ENCODE data around the gene NPNT.
"Not testable (repeated sequence)": the region's sequence is repeated elsewhere in the genome, so short reads cannot be mapped to it uniquely, and the experiment has no call there.

The NPNT gene

DNA sequence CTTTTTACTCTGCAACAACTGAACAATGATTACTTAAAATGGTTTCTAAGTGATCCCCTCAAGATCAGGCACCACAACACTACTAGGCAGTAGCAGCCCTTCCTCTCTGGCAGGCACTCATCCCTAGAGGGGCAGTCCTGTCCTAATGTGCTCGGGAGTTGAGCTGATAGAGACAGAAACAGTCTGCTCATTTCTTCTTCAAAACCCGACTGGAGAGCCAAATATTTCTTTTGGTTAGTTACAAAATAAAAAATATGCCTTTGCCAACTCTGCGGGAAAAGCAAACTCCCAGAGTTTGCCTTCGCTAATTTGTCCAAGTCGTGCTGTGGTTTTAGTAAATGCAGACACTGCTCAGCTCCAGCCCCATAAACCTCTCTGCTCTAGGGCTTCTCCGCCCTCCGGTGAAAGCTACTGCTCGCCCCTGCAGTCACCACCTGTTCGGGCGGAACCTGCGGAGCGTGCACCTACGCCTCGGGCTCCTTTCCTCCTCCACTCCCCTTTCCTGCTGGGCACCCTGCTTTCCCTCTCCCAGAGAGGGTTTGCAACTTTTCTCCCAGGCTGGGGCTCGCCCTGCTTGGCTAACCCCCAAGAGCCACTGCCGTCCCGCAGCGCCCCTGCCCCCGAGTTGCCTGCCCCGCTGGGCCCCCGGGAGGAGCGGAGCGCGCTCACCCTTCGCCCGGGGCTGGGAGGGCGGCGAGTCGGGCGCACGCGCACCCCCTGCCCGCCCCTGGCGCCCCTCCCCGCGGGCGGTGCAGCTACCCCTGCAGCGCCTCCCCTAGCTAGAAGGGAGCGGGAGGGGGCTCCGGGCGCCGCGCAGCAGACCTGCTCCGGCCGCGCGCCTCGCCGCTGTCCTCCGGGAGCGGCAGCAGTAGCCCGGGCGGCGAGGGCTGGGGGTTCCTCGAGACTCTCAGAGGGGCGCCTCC lies at the start of gene NPNT:
NPNT (plus strand) TSS at position 812 of the 923 bp plus-strand sequence. CDS start 182 bp downstream, outside the sequence.
- DNase-seq: peak; percentile 44

GRCh38 chr4:105845559-105845958 lies 49.7 kb upstream of the NPNT start:
- no peak for DNase-seq

GRCh38 chr4:105848359-105848758 lies 46.9 kb upstream of the NPNT start:
- DNase-seq: not testable (repeated sequence)

GRCh38 chr4:105851196-105851595 lies 44.1 kb upstream of the NPNT start:
- DNase-seq: no peak

- not testable (repeated sequence) for DNase-seq
Measured at GRCh38 chr4:105852230-105852629, 43.0 kb upstream of the NPNT start.

GRCh38 chr4:105858466-105859040 lies 36.7 kb upstream of the NPNT start:
- DNase-seq: no peak

- DNase-seq: no peak
Measured at GRCh38 chr4:105859233-105859632, 36.0 kb upstream of the NPNT start.

GRCh38 chr4:105870963-105871362 lies 24.3 kb upstream of the NPNT start:
- no peak for DNase-seq

GRCh38 chr4:105871997-105872396 lies 23.3 kb upstream of the NPNT start:
- no peak for DNase-seq

DNA sequence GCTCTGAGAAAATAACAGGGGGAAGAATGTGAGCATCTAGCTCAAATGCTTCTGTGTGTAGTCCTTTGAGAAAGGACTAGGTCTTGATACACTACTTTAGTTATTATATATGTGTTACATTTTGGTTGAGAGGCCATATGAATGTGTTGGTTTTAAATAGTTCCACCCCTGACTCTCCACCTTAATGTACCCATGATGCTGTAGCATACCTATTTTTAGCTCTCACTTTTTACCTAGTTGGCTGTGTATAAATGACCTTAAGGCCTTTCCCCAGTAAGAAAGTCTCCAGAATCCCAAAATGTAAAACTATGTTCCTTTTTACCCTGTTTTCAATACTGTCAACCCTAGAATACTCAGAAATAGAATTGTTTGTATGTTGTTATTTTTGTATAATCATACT lies 20.0 kb upstream of the NPNT start:
- no peak for DNase-seq

GRCh38 chr4:105878668-105879067 lies 16.6 kb upstream of the NPNT start:
- no peak for DNase-seq

DNA sequence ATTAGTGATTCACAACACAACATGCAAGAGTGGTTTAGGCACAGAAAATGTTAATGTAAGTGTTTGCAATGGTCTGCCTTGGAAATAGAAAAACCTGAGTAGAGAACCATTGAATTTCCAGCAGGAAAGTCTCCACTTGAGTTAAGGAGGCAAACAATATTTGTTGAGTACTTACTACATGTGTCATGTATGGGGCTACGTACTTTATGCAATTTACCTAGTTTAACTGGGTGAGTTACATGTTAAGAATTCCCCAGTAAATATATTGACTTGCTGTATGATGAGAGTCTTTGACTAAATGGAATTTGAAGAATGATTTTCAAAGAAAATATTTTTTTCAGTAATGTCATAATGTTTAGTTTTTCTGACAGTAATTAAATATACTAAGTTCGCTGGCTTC lies 7.8 kb upstream of the NPNT start:
- no peak for DNase-seq

DNA sequence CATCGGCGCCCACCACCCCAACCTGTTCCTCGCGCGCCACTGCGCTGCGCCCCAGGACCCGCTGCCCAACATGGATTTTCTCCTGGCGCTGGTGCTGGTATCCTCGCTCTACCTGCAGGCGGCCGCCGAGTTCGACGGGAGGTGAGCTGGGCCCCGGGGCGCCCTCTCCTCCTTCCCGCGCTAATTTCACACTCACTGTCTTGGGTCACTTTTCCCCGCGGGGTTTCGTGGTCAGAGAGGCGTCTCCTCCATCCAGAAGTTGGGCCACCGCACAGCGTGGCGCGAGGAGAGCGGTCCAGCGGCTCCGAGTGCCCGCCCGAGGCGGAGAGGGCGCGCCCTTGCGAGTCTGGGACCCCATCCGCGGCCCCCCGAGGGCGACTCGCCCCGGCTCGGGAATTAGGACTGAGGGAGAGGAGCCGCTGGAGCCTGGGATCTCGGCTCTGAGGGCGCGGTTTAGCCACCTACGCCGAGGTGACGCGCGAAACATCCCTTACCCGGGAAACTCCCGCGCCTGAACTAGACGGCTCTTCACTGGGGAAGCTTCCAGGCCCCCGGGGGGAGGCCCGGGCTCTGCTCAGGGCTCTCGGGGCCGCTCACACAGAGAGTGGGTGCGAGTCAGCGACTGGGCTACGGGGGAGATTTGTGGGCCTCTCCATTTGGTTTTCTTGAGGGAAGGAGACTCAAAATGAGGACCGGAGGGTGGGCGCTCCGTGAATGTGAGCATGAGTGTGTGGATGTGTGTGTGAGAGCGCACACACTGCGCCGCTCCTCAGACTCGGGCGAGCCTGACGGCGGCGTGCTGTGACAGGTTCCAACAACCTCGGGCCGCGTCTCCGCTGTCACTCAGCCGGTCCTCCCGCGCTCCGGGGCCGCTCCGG lies 551 bp downstream of the NPNT start:
- DNase-seq: no peak

DNA sequence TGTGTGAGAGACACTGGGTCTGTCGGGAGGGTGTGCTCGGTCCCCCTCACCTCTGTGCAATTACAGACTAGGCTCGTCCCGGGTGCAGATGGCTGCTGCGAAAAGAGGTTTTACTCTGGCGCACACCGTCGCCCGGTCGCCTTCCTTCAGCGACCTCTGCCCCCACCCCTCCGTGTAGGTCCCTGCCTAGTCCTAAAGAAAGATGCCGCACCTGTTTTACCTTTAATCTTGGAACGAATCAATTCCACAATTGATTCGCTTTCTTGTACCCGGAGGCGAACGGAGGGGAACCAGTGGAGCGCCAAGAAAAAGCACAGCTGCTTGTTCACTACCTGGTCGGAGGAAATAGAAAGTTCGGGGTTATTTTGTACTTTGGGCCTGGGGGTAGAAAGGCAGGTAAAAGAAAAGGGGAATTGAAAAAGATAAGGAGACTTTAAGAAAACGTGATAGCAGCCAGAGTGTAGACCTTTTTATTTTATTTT lies 1.2 kb downstream of the NPNT start:
- no peak for DNase-seq

DNA sequence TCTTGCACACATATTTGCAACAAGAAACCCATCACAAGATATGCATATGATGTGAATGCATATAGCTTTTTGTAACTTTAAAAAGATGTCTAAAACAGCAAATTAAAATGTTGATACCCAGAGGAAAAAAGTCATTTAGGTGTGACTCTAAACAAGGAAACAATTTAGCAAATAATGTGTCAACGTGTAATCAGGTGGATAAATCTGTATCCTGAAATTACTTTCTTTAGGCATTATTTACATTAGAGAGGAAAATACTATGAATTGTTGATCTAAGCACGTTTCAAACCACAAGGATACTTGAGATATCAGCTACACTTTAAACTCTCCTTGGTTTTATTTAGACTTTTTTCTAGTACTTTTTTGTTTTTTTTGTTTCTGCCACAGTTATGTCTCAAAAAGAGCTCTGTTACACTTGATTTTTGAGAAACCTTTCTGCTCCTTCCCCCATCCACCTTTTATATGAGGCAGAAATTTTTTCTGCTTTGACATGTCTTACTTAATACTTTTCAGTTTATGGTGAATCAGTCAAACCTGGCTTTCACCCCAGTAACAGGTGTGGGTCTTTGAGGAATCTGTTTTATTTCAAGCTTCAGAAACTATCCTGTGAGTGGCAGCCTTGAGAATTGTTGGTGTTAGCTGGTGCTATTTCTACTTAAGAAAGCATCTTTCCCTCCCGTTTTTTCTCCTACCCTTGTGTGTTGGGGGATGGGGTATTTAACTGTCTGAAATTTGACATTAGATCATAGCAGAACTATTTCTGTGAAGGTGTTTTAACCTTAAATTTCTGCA lies 1.9 kb downstream of the NPNT start:
- DNase-seq: no peak

GRCh38 chr4:105900541-105900940 lies 5.3 kb downstream of the NPNT start:
- no peak for DNase-seq

- no peak for DNase-seq
Measured at GRCh38 chr4:105902550-105903262, 7.4 kb downstream of the NPNT start.

- DNase-seq: no peak
Measured at GRCh38 chr4:105909787-105910281, 14.6 kb downstream of the NPNT start.

DNA sequence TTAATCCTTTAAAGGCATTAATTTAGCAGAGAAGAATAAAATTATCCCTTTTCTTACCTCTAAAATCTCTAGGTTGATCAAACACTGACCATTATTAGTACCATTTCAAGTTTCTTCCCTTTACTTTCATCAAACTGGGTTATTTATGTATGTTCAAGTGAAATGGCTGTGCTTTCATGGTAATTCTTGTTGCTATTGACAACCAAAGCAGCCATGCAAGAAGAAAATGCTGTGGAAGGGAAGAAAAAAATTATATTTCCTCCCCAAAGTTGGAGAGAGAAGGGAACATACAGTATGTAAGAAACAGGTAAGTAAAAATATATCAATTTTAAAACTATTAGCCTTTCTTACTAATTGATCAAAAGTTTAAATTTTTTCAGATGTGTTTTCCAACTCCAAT lies 16.2 kb downstream of the NPNT start:
- DNase-seq: no peak

DNA sequence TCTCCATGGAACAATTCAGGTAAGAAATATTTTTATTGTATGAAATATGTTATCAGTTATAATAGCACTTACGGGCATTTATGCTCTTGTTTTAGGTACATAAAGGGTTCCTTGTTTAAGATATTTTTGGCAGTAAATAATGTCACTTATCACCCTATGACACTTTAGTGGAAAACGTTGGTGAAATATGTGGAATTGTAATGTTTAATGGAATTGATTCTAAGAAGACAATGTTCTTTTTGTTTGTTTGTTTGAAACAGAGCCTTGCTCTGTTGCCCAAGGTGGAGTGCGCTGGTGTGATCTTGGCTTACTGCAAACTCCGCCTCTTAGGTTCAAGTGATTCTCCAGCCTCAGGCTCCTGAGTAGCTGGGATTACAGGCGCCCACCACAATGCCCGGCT lies 17.4 kb downstream of the NPNT start:
- DNase-seq: no peak

DNA sequence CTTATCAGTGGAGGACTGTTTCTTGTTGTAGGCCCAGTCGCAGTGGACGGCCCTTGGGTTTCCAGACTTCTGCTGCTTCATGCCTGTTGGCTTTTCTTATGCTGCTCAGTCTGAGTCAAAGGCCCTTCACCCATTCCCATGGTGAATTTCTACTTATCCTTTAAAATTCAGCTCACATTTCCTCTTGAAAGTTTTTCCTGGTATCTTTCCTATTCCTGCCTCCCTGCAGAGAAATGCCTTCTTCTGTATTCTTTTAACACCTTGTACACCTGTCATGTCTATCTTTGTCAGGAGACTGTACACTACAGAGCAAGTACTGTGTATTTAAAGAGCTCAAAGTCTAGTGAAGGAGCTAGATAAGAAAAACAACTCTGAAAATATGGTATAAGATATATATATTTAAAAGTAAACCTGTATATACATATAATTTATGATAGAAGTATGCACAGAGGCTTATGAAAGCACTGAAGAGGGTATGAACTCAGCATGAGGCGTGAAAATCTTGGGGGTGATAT lies 22.0 kb downstream of the NPNT start:
- no peak for DNase-seq
